Keratinocyte (primary cell): ENCODE measurements around the gene CYP2S1. TPM values are rescaled to one million over a fixed set of nuclear protein-coding genes. Genes with fewer than 3 reads are reported as not detected.

Experiments used
- DNase-seq: peaks from one replicate; pipeline ENCODE4 v3.0.0-alpha.2; 2011; ENCODE audit warnings: low read depth, missing footprints, low spot score
- FAIRE-seq: peaks from 2 replicates; lab custom pipeline; 2011; peaks lifted over from hg19 to GRCh38; lab: Jason Lieb, UNC
- H2AFZ ChIP-seq: 2 replicates; pipeline ENCODE4 v1.6.0; 2012; ENCODE audit warnings: low read length, control low read depth, inconsistent platforms; ENCODE audit not compliant: control insufficient read depth
- H3K27ac ChIP-seq: 2 replicates; pipeline ENCODE4 v1.5.1; 2011; ENCODE audit warnings: low read length; ENCODE audit not compliant: control insufficient read depth, insufficient read depth
- H3K27me3 ChIP-seq: 3 replicates; pipeline ENCODE4 v1.6.0; 2011; ENCODE audit warnings: low read length; ENCODE audit not compliant: control insufficient read depth, insufficient read depth; ENCODE audit errors: extremely low read depth
- H3K36me3 ChIP-seq, 2 experiments: 2 replicates in 1 of 2; 3 replicates in 1 of 2; pipeline ENCODE4 v1.5.1; 2011; ENCODE audit warnings: low read length in 2 of 2, mild to moderate bottlenecking in 1 of 2; ENCODE audit not compliant: control insufficient read depth in 2 of 2, insufficient read depth in 2 of 2; ENCODE audit errors: extremely low read depth in 1 of 2
- H3K4me1 ChIP-seq: 3 replicates; pipeline ENCODE4 v1.5.1; 2011; ENCODE audit warnings: low read length; ENCODE audit not compliant: control insufficient read depth, insufficient read depth; ENCODE audit errors: extremely low read depth
- H3K4me2 ChIP-seq: 3 replicates; pipeline ENCODE4 v1.6.0; 2011; ENCODE audit warnings: low read depth, low read length; ENCODE audit not compliant: control insufficient read depth, insufficient read depth; ENCODE audit errors: extremely low read depth
- H3K4me3 ChIP-seq, 3 experiments: fragments of 200-600 bp in 1 of 3; sonication (generic) in 1 of 3; 2 replicates in 2 of 3; 3 replicates in 1 of 3; pipeline ENCODE4 v1.5.1; 2011 to 2016; ENCODE audit warnings: low read length in 3 of 3, mild to moderate bottlenecking in 3 of 3, control low read depth in 2 of 3, inconsistent platforms in 1 of 3, low read depth in 1 of 3, mixed read lengths in 1 of 3, mixed run types in 1 of 3, moderate library complexity in 1 of 3; ENCODE audit not compliant: control insufficient read depth in 2 of 3, insufficient read depth in 2 of 3; ENCODE audit errors: extremely low read depth in 1 of 3
- H3K79me2 ChIP-seq: 2 replicates; pipeline ENCODE4 v1.6.0; 2012; ENCODE audit warnings: low read length; ENCODE audit not compliant: control insufficient read depth, insufficient read depth
- H3K9ac ChIP-seq: 3 replicates; pipeline ENCODE4 v1.6.0; 2011; ENCODE audit warnings: low read length; ENCODE audit not compliant: control insufficient read depth, insufficient read depth; ENCODE audit errors: extremely low read depth
- H3K9me1 ChIP-seq: 3 replicates; pipeline ENCODE4 v1.6.0; 2011; ENCODE audit warnings: low read length; ENCODE audit not compliant: control insufficient read depth, insufficient read depth; ENCODE audit errors: extremely low read depth
- H3K9me3 ChIP-seq: 2 replicates; pipeline ENCODE4 v1.5.1; 2012; ENCODE audit warnings: low read depth, low read length; ENCODE audit not compliant: control insufficient read depth
- H4K20me1 ChIP-seq: 3 replicates; pipeline ENCODE4 v1.6.0; 2011; ENCODE audit warnings: low read length; ENCODE audit not compliant: control insufficient read depth, insufficient read depth; ENCODE audit errors: extremely low read depth
- CTCF ChIP-seq, 3 experiments: IDR thresholded peaks in 1 of 3; conservative IDR thresholded peaks in 1 of 3; optimal IDR thresholded peaks in 1 of 3; 2 replicates in 2 of 3; 3 replicates in 1 of 3; pipeline versions ENCODE3 to v1.5.1; 2011; ENCODE audit warnings: low read length in 3 of 3, mild to moderate bottlenecking in 3 of 3, moderate library complexity in 2 of 3, control low read depth in 1 of 3, inconsistent platforms in 1 of 3; ENCODE audit not compliant: insufficient read depth in 2 of 3; ENCODE audit errors: extremely low read depth in 1 of 3
- EZH2 ChIP-seq: IDR thresholded peaks from one replicate; pipeline ENCODE4 v1.6.1; 2012; ENCODE audit warnings: inconsistent platforms, mild to moderate bottlenecking, low read length, moderate library complexity
- dilution Hi-C: fragments of 300-500 bp; cut with MboI; formaldehyde crosslinking; loops from one replicate; pipeline ENCODE4 v1.7.0; 2020; ENCODE audit warnings: low sequenced_read_pairs; ENCODE audit not compliant: extremely low pct_ligation_motif_present
- polyA plus RNA-seq, 5 experiments: library from polyadenylated mRNA; depleted of rRNA in 3 of 5; stranded (reverse) in 3 of 5; stranded (forward) in 1 of 5; unstranded in 1 of 5; fragments of >200 nt; gene quantifications; 1 replicate in 1 of 5; 2 replicates in 3 of 5; 3 replicates in 1 of 5; pipeline versions ENCODE4 v1.2.1 to v1.2.3, GENCODE V29; 2011 to 2012; ENCODE audit warnings: missing spikeins in 2 of 5, low read depth in 1 of 5, low replicate concordance in 1 of 5

CYP2S1 gene
- polyA plus RNA-seq, 1 donor (not counting 4 experiments of a cell fraction or from before 2014, with no cell fraction given), result 4.9 TPM

GRCh38 chr19:41198559-41198958 is 5.5 kb downstream of the CYP2S1 start:
- dilution Hi-C loops, result no loop called here
- DNase-seq (no peak), FAIRE-seq (no peak)
- H3K4me1 ChIP-seq, result peaks cover 30% of the 10 kb centered on the region
- no peaks in the 10 kb centered on the region for H4K20me1 ChIP-seq
- no peaks in the 10 kb centered on the region for H3K27me3 ChIP-seq
- no peak for TF ChIP-seq EZH2
- TF ChIP-seq CTCF (optimal IDR thresholded peaks at IDR 0.05 in 1 of 3, IDR thresholded peaks at IDR 0.05 in 1 of 3, conservative IDR thresholded peaks at IDR 0.05 in 1 of 3; ENCODE audit: extremely low read depth in 1 of 3, insufficient read depth in 2 of 3, low read length in 3 of 3), result no peak
- H3K9ac ChIP-seq, result no peak overlapping the region
- no peaks in the 10 kb centered on the region for H3K9me1 ChIP-seq
- H3K4me2 ChIP-seq, result no peak overlapping the region
- no peak overlapping the region for H3K4me3 ChIP-seq
- peaks cover 0 to 13% of the 10 kb centered on the region in 2 experiments for H3K36me3 ChIP-seq
- H3K79me2 ChIP-seq, result peaks cover 3% of the 10 kb centered on the region
- no peak overlapping the region for H3K27ac ChIP-seq
- no peaks in the 10 kb centered on the region for H3K9me3 ChIP-seq
- H2AFZ ChIP-seq, result no peak overlapping the region

- no peaks in the 10 kb centered on the region for H3K9me1 ChIP-seq
- H3K27me3 ChIP-seq, result no peaks in the 10 kb centered on the region
- TF ChIP-seq EZH2, result no peak
- TF ChIP-seq CTCF (optimal IDR thresholded peaks at IDR 0.05 in 1 of 3, IDR thresholded peaks at IDR 0.05 in 1 of 3, conservative IDR thresholded peaks at IDR 0.05 in 1 of 3; ENCODE audit: extremely low read depth in 1 of 3, insufficient read depth in 2 of 3, low read length in 3 of 3), result no peak
- H3K27ac ChIP-seq, result no peak overlapping the region
- no peaks in the 10 kb centered on the region for H3K79me2 ChIP-seq
- H3K4me3 ChIP-seq, result no peak overlapping the region
- H2AFZ ChIP-seq, result no peak overlapping the region
- DNase-seq (no peak), FAIRE-seq (no peak)
- H3K36me3 ChIP-seq, result peaks cover 12 to 20% of the 10 kb centered on the region in 2 experiments
- dilution Hi-C loops, result no loop called here
- no peak overlapping the region for H3K9ac ChIP-seq
- H3K4me1 ChIP-seq, result no peaks in the 10 kb centered on the region
- no peak overlapping the region for H3K4me2 ChIP-seq
- H3K9me3 ChIP-seq, result no peaks in the 10 kb centered on the region
- no peaks in the 10 kb centered on the region for H4K20me1 ChIP-seq
Observed at GRCh38 chr19:41203371-41203770, 10.4 kb downstream of the CYP2S1 start.
